SK-N-SH (cell line): Measurements from ENCODE around the gene CHL1. TPM values are rescaled to one million over a fixed set of nuclear protein-coding genes. Genes with fewer than 3 reads are reported as not detected.

Source experiments
- CTCF ChIA-PET: fragments of 300-600, 350-600 bp; formaldehyde crosslinking; extraction: SDS; loops from one replicate; lab custom pipeline; 2021; lab: Yijun Ruan, JAX
- POLR2A ChIA-PET: fragments of 350-600 bp; sonication (Branson Sonifier 250); formaldehyde crosslinking; extraction: SDS; loops from one replicate; lab custom pipeline; 2020; ENCODE audit warnings: antibody characterized with exemption, inconsistent platforms; lab: Yijun Ruan, JAX
- DNase-seq: peaks from one replicate; pipeline ENCODE4 v3.0.0; 2012
- H2AFZ ChIP-seq: fragments of 200-600 bp; sonication (generic); 2 replicates; pipeline ENCODE4 v1.8.1; 2016; ENCODE audit warnings: antibody characterized with exemption, mild to moderate bottlenecking, low read depth
- H3F3A ChIP-seq: fragments of 200-600 bp; sonication (generic); replicated peaks from 2 replicates; pipeline ENCODE3; 2016; ENCODE audit warnings: antibody characterized with exemption, mild to moderate bottlenecking; ENCODE audit not compliant: insufficient read depth
- H3K27ac ChIP-seq, 2 experiments: fragments of 200-500 bp in 1 of 2; fragments of 200-600 bp in 1 of 2; sonication (Bioruptor generic) in 1 of 2; sonication (generic), shearing (Covaris generic) in 1 of 2; 2 replicates each; pipeline versions ENCODE4 v1.5.1 to v1.6.1; 2014 to 2016; ENCODE audit warnings: low read depth in 2 of 2, inconsistent platforms in 1 of 2, low read length in 1 of 2, mild to moderate bottlenecking in 1 of 2, mixed read lengths in 1 of 2
- H3K27me3 ChIP-seq: fragments of 200-600 bp; sonication (generic), shearing (Covaris generic); 2 replicates; pipeline ENCODE4 v1.6.1; 2016; ENCODE audit warnings: mixed run types; ENCODE audit not compliant: insufficient read depth
- H3K36me3 ChIP-seq, 2 experiments: fragments of 200-500 bp in 1 of 2; fragments of 200-600 bp in 1 of 2; sonication (Bioruptor generic) in 1 of 2; sonication (generic) in 1 of 2; replicated peaks in 1 of 2; 2 replicates each; pipeline versions ENCODE3 to v1.5.1; 2014 to 2016; ENCODE audit warnings: low read length in 1 of 2, mild to moderate bottlenecking in 1 of 2; ENCODE audit not compliant: insufficient read depth in 2 of 2, control insufficient read depth in 1 of 2
- H3K4me1 ChIP-seq, 2 experiments: fragments of 200-500 bp in 1 of 2; fragments of 200-600 bp in 1 of 2; sonication (Bioruptor generic) in 1 of 2; sonication (generic), shearing (Covaris generic) in 1 of 2; 2 replicates each; pipeline versions ENCODE4 v1.5.1 to v1.6.1; 2014 to 2016; ENCODE audit warnings: low read depth in 1 of 2, low read length in 1 of 2, mixed run types in 1 of 2; ENCODE audit not compliant: insufficient read depth in 2 of 2, control insufficient read depth in 1 of 2
- H3K4me2 ChIP-seq: fragments of 200-600 bp; sonication (generic), shearing (Covaris generic); 2 replicates; pipeline ENCODE4 v1.6.1; 2017; ENCODE audit warnings: mixed run types
- H3K4me3 ChIP-seq, 2 experiments: fragments of 200-500 bp in 1 of 2; fragments of 200-600 bp in 1 of 2; sonication (Bioruptor generic) in 1 of 2; sonication (generic), shearing (Covaris generic) in 1 of 2; 2 replicates each; pipeline versions ENCODE4 v1.5.1 to v1.8.1; 2014 to 2016; ENCODE audit warnings: low read depth in 2 of 2, inconsistent platforms in 1 of 2, low read length in 1 of 2, mild to moderate bottlenecking in 1 of 2, mixed read lengths in 1 of 2, moderate library complexity in 1 of 2
- H3K79me2 ChIP-seq: fragments of 200-600 bp; sonication (generic); 2 replicates; pipeline ENCODE4 v1.8.1; 2017; ENCODE audit warnings: mild to moderate bottlenecking; ENCODE audit not compliant: insufficient read depth
- H3K9ac ChIP-seq: fragments of 200-600 bp; sonication (generic); 2 replicates; pipeline ENCODE4 v1.6.1; 2017; ENCODE audit warnings: mixed run types
- H3K9me2 ChIP-seq: fragments of 200-600 bp; sonication (generic); 2 replicates; pipeline ENCODE4 v1.6.1; 2017; ENCODE audit warnings: mixed run types
- H3K9me3 ChIP-seq: fragments of 200-600 bp; sonication (generic); 2 replicates; pipeline ENCODE4 v1.6.1; 2017; ENCODE audit warnings: mixed run types, mild to moderate bottlenecking, moderate library complexity
- H4K20me1 ChIP-seq: fragments of 200-600 bp; sonication (generic); 2 replicates; pipeline ENCODE4 v1.6.1; 2017; ENCODE audit warnings: mild to moderate bottlenecking, mixed run types; ENCODE audit not compliant: insufficient read depth
- CHD2 ChIP-seq: fragments of 150-350 bp; IDR thresholded peaks from 2 replicates; pipeline ENCODE4 v1.6.1; 2018; ENCODE audit warnings: low read length; ENCODE audit not compliant: partially characterized antibody
- ELF1 ChIP-seq: IDR thresholded peaks from 2 replicates; pipeline ENCODE4 v1.4.0; 2012
- EP300 ChIP-seq, 2 experiments: IDR thresholded peaks; 2 replicates each; pipeline versions ENCODE4 v1.4.0 to v1.6.1; 2012; ENCODE audit warnings: borderline replicate concordance in 1 of 2, low read depth in 1 of 2, low read length in 1 of 2
- EZH2phosphoT487 ChIP-seq: fragments of 200-600 bp; sonication (generic); IDR thresholded peaks from 2 replicates; pipeline ENCODE4 v1.6.1; 2017; ENCODE audit warnings: low read depth, mixed run types, mild to moderate bottlenecking, antibody characterized with exemption, moderate library complexity, borderline replicate concordance
- FOSL2 ChIP-seq: IDR thresholded peaks from 2 replicates; pipeline ENCODE4 v1.4.0; 2012; ENCODE audit warnings: low read depth, mild to moderate bottlenecking, moderate library complexity, borderline replicate concordance
- FOXJ3 ChIP-seq: sonication (generic); formaldehyde crosslinking; IDR thresholded peaks from 2 replicates; pipeline ENCODE4 v1.5.1; 2020; ENCODE audit warnings: mild to moderate bottlenecking, missing genetic modification reagents
- FOXM1 ChIP-seq: IDR thresholded peaks from 2 replicates; pipeline ENCODE4 v1.4.0; 2012; ENCODE audit warnings: low read depth, mild to moderate bottlenecking
- GABPA ChIP-seq: IDR thresholded peaks from 2 replicates; pipeline ENCODE4 v1.4.0; 2012; ENCODE audit warnings: low read depth, mild to moderate bottlenecking
- GATA2 ChIP-seq: sonication (generic); formaldehyde crosslinking; IDR thresholded peaks from 2 replicates; pipeline ENCODE4 v1.5.0; 2020; ENCODE audit warnings: mild to moderate bottlenecking, missing genetic modification reagents
- REST ChIP-seq: IDR thresholded peaks from 2 replicates; pipeline ENCODE4 v1.6.1; 2012; ENCODE audit warnings: mild to moderate bottlenecking, low read depth, low read length, moderate library complexity
- RFX5 ChIP-seq: IDR thresholded peaks from 2 replicates; pipeline ENCODE4 v1.6.1; 2012; ENCODE audit warnings: mild to moderate bottlenecking, improper control_type of control experiment, low read length
- SIN3A ChIP-seq: IDR thresholded peaks from 2 replicates; pipeline ENCODE4 v1.6.1; 2012; ENCODE audit warnings: low read depth, mild to moderate bottlenecking, low read length, moderate library complexity, borderline replicate concordance
- SMC3 ChIP-seq: IDR thresholded peaks from 2 replicates; pipeline ENCODE4 v1.6.1; 2012; ENCODE audit warnings: low read depth, low read length, improper control_type of control experiment
- TCF12 ChIP-seq: IDR thresholded peaks from 2 replicates; pipeline ENCODE4 v1.4.0; 2012
- TEAD4 ChIP-seq: IDR thresholded peaks from 2 replicates; pipeline ENCODE4 v1.4.0; 2012; ENCODE audit warnings: mild to moderate bottlenecking, borderline replicate concordance; ENCODE audit not compliant: insufficient read depth
- USF2 ChIP-seq: fragments of 150-350 bp; IDR thresholded peaks from 2 replicates; pipeline ENCODE4 v1.6.1; 2017; ENCODE audit warnings: antibody characterized with exemption, low read length, low read depth, borderline replicate concordance
- WGBS: methylation state at CpG from one replicate; pipeline ENCODE4 v1.1.6; 2017; ENCODE audit warnings: low lambda C conversion rate; 5-methylcytosine and 5-hydroxymethylcytosine counted together
- polyA plus RNA-seq, 3 experiments: library from polyadenylated mRNA; depleted of rRNA; stranded (reverse); fragments of >200 nt; gene quantifications; 2 replicates each; pipeline ENCODE4 v1.2.3, GENCODE V29; 2012
- TF ChIP-seq, protein P1 (sequence below): fragments of 200-600 bp; sonication (generic); IDR thresholded peaks from 2 replicates; pipeline ENCODE4 v1.6.1; 2017; ENCODE audit warnings: antibody characterized with exemption, mild to moderate bottlenecking, moderate library complexity

Gene CHL1
- polyA plus RNA-seq, 1 of the 3 experiments (the other 2 are of a cell fraction), result not detected

GRCh38 chr3:449711-450110 lies 253.1 kb downstream of the CHL1 start:
- DNase-seq, result no peak
- Histone ChIP-seq H3F3A (no peaks in the 10 kb centered on the region), H3K36me3 (no peaks in the 10 kb centered on the region), H3K27ac (no peak overlapping the region), H3K4me2 (no peak overlapping the region), H4K20me1 (no peaks in the 10 kb centered on the region), H3K9me3 (no peaks in the 10 kb centered on the region), H3K9ac (no peak overlapping the region), H3K9me2 (no peaks in the 10 kb centered on the region), H3K27me3 (no peaks in the 10 kb centered on the region), H3K79me2 (no peaks in the 10 kb centered on the region), H3K4me1 (no peaks in the 10 kb centered on the region), H3K4me3 (no peak overlapping the region), H2AFZ (no peak overlapping the region)
- TF ChIP-seq GABPA, result no peak
- TF ChIP-seq RFX5, result no peak
- TF ChIP-seq CHD2, result no peak
- TF ChIP-seq REST, result no peak
- no peak for TF ChIP-seq SMC3
- TF ChIP-seq GATA2, result no peak
- no peak for TF ChIP-seq FOSL2
- TF ChIP-seq SIN3A, result no peak
- TF ChIP-seq ELF1, result no peak
- no peak for TF ChIP-seq EZH2phosphoT487
- no peak for TF ChIP-seq TCF12
- TF ChIP-seq TEAD4, result no peak
- no peak for TF ChIP-seq EP300 (IDR thresholded peaks at IDR 0.05; ENCODE audit: borderline replicate concordance in 1 of 2, low read depth in 1 of 2, low read length in 1 of 2)
- TF ChIP-seq, protein P1, sequence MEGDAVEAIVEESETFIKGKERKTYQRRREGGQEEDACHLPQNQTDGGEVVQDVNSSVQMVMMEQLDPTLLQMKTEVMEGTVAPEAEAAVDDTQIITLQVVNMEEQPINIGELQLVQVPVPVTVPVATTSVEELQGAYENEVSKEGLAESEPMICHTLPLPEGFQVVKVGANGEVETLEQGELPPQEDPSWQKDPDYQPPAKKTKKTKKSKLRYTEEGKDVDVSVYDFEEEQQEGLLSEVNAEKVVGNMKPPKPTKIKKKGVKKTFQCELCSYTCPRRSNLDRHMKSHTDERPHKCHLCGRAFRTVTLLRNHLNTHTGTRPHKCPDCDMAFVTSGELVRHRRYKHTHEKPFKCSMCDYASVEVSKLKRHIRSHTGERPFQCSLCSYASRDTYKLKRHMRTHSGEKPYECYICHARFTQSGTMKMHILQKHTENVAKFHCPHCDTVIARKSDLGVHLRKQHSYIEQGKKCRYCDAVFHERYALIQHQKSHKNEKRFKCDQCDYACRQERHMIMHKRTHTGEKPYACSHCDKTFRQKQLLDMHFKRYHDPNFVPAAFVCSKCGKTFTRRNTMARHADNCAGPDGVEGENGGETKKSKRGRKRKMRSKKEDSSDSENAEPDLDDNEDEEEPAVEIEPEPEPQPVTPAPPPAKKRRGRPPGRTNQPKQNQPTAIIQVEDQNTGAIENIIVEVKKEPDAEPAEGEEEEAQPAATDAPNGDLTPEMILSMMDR, result no peak
- no peak for TF ChIP-seq USF2
- no peak for TF ChIP-seq FOXJ3 (CRISPR knock-in tag)
- TF ChIP-seq FOXM1, result no peak
- ChIA-PET POLR2A (no interaction called here), CTCF (interaction anchor here (1.3 kb wide), 1 partner anchor 18 kb away, joined by 3 read pairs; no protein-coding TSS in a partner anchor)
- WGBS, result 52% methylated on average over 4 of the region's 4 CpGs
